Measurements from ENCODE around the gene ADAP1. TPM values are rescaled to one million over a fixed set of nuclear protein-coding genes. Genes with fewer than 3 reads are reported as not detected.
"Not testable (repeated sequence)": the region's sequence is repeated elsewhere in the genome, so short reads cannot be mapped to it uniquely, and the experiment has no call there.

Gene ADAP1
- total RNA-seq, 3 donors from 2014 or later = 7.5 to 15.5 (median 14.0) TPM

DNA sequence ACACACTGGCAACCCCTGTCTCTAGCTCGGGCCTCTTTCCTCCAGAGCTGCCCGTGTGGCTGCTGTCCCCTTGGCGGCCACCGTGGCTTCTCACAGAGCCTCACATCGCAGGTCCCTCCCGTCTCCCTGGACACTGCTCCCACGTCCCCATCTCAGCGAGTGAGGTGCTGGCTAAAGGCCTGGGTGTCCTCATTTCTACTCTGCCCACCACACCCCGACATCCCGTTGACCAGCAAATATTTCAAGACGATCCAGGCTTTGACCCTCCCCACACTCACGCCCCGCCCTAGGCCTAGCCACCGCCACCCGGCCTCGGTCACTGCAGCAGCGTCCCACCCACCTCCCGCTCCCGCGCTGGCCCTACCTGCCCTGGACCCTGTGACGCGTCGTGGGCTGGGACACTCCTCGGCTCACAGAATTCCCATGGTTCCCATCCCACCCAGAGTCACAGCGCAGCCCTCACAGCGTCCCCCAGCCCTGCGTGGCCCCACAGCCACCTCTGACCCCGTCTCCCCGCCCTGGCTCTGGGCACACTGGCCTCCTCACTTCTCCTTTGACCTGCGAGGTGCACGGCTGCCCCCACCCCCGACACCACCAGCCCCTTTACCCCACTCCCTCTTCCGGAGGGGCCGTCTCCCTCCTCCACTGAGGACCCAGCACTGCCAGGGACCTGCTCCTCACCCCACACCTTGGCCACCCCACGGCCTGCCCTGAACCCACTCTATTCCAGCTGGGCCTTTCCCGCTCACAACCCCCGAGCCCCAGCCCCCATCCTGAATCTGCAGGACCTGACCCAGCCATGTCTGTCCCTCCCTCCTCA, 6.9 kb downstream of the ADAP1 start:
- peaks cover 0 to 8% of the 10 kb centered on the region in 2 donors for H3K27me3 ChIP-seq
- TF ChIP-seq CTCF (IDR thresholded peaks at IDR 0.05) (no peak), POLR2A (IDR thresholded peaks at IDR 0.05) (no peak), POLR2AphosphoS5 (IDR thresholded peaks at IDR 0.05) (no peak)
- H3K36me3 ChIP-seq = no peaks in the 10 kb centered on the region
- no peak overlapping the region for H3K27ac ChIP-seq
- DNase-seq (ENCODE audit: low spot score in 2 of 2) = no peak
- intact Hi-C loops (cut with DNase I; ENCODE audit: low total_unique reads) = no loop called here
- H3K4me3 ChIP-seq = no peak overlapping the region
- no peaks in the 10 kb centered on the region for H3K9me3 ChIP-seq
- peaks cover 0 to 4% of the 10 kb centered on the region in 2 donors for H3K4me1 ChIP-seq

DNA sequence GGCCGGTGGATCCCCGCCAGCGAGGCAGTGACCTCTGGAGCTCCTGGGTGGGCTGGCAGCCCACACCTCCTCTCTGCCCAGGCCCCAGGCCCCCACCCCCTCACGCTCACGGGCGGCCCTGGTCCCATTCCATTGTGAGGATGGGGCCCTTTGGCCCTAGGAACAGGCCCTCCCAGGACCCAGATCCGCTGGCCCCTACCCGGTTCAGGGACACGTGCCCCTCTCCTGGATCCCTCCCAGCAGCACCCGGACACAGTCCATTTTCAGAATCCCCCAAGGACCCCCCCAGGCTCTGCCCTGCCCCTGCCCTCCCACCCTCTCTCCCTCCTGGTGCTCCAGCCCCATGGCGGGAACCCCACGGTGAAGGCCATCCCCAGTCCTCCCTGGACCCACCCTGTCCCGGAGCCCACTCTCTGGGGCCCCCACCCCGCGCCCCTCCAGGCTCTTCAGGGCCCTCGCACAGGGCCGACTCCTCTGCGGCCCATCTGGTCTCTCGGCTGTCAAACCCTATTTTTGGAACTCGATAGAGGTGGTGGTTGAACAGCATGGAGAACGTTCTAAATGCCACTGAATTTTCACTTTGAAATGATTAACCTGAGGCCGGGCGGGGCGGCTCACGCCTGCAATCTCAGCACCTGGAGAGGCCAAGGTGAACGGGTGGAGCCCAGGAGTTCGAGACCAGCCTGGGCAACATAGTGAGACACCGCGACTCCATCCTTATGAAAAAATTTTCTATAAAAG, 8.1 kb downstream of the ADAP1 start:
- Histone ChIP-seq H3K27me3 (peaks cover 0 to 5% of the 10 kb centered on the region in 2 donors), H3K4me1 (peaks cover 0 to 4% of the 10 kb centered on the region in 2 donors), H3K36me3 (no peaks in the 10 kb centered on the region), H3K4me3 (peak overlapping the region in 2 of 3 donors; percentile 42 to 57), H3K27ac (peak overlapping the region; percentile 86 to 95), H3K9me3 (no peaks in the 10 kb centered on the region)
- DNase-seq (ENCODE audit: low spot score in 2 of 2) = no peak
- TF ChIP-seq POLR2AphosphoS5 (IDR thresholded peaks at IDR 0.05) (no peak), CTCF (IDR thresholded peaks at IDR 0.05) (no peak), POLR2A (IDR thresholded peaks at IDR 0.05) (no peak)
- intact Hi-C loops (cut with DNase I; ENCODE audit: low total_unique reads) = no loop called here

DNA sequence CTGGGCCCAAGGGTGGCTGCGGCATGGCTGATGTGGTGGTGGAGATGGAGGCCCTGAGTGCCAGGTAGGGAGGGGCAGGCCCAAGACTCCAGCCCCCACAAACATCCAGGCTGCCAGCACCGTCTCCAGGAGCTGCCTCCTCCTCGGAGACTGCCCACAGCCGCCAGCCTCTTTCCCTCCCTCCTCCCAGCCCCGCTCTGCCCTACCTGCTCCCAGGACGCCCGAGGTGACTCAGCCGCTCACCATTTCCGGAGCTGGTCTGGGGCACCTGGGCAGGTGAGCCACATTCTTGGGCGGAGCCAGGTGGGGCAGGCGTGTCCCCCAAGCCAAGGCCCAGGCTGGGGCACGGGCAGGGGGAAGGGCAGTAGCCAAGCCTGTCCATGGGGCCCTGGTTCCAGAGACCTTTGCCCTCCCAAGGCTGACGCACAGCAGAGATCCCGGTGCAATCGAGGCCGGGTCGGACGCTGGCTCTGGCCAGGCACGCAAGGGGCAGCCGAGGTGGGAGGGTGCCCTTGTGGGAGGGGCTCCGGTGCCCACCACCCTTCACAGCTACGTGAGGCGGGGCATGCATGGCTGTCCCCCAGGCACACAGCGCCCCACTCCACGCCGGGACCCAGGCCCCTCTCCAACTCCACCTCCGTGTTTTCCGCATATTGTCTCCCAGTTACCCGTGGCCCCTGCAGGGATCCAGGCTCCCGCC, 8.8 kb downstream of the ADAP1 start:
- H3K4me3 ChIP-seq = peak overlapping the region in 2 of 3 donors; percentile 42 to 57

DNA sequence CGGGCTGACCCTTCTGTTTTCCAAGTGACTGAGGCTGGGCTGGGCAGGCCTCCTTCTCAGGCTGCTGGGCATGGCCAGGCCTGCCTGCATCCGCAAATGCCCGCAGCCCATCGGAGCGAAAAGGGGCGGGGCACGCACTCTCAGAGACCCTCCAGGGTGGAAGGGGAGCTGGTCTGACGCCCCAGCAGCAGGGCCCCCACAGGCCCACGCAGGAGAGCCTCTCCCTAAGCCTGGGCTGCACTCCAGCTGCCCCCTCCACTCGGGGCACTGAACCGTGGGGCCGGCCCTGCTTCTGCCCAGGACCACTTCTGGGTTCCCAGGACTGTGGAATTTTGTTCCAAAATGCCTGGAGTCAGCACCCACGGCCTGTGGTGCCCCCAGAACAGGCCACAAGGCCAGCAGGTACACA, 9.3 kb downstream of the ADAP1 start:
- no peak for TF ChIP-seq POLR2AphosphoS5 (IDR thresholded peaks at IDR 0.05)
- H3K4me1 ChIP-seq = peaks cover 0 to 4% of the 10 kb centered on the region in 2 donors
- no peaks in the 10 kb centered on the region for H3K9me3 ChIP-seq
- H3K4me3 ChIP-seq = peak overlapping the region in 2 of 3 donors; percentile 42 to 57
- no peaks in the 10 kb centered on the region for H3K36me3 ChIP-seq
- DNase-seq (ENCODE audit: low spot score in 2 of 2) = peak in 1 of 2 donors; percentile 38
- intact Hi-C loops (cut with DNase I; ENCODE audit: low total_unique reads) = no loop called here
- peak overlapping the region; percentile 86 to 95 for H3K27ac ChIP-seq
- peaks cover 0 to 5% of the 10 kb centered on the region in 2 donors for H3K27me3 ChIP-seq

More for the DNA sequence above, 8.8 kb downstream of the ADAP1 start:
- H3K36me3 ChIP-seq = no peaks in the 10 kb centered on the region
- DNase-seq (ENCODE audit: low spot score in 2 of 2) = peak; percentile 88 to 95
- peaks cover 0 to 5% of the 10 kb centered on the region in 2 donors for H3K27me3 ChIP-seq
- peak overlapping the region; percentile 86 to 95 for H3K27ac ChIP-seq
- intact Hi-C loops (cut with DNase I; ENCODE audit: low total_unique reads) = no loop called here
- no peaks in the 10 kb centered on the region for H3K9me3 ChIP-seq
- TF ChIP-seq POLR2AphosphoS5 (IDR thresholded peaks at IDR 0.05) = peak in 1 of 3 donors; percentile 34
- TF ChIP-seq POLR2A (IDR thresholded peaks at IDR 0.05) = no peak
- no peak for TF ChIP-seq CTCF (IDR thresholded peaks at IDR 0.05)
- peaks cover 0 to 4% of the 10 kb centered on the region in 2 donors for H3K4me1 ChIP-seq

GRCh38 chr7:944744-945143, 9.7 kb downstream of the ADAP1 start:
- no peak for DNase-seq (ENCODE audit: low spot score in 2 of 2)
- H3K4me3 ChIP-seq = peak overlapping the region in 2 of 3 donors; percentile 42 to 57
- peaks cover 0 to 4% of the 10 kb centered on the region in 2 donors for H3K4me1 ChIP-seq
- H3K9me3 ChIP-seq = no peaks in the 10 kb centered on the region
- TF ChIP-seq POLR2AphosphoS5 (IDR thresholded peaks at IDR 0.05) (no peak), CTCF (IDR thresholded peaks at IDR 0.05) (no peak), POLR2A (IDR thresholded peaks at IDR 0.05) (no peak)
- peak overlapping the region; percentile 86 to 95 for H3K27ac ChIP-seq
- intact Hi-C loops (cut with DNase I; ENCODE audit: low total_unique reads) = no loop called here
- H3K36me3 ChIP-seq = no peaks in the 10 kb centered on the region
- H3K27me3 ChIP-seq = peaks cover 0 to 5% of the 10 kb centered on the region in 2 donors

DNA sequence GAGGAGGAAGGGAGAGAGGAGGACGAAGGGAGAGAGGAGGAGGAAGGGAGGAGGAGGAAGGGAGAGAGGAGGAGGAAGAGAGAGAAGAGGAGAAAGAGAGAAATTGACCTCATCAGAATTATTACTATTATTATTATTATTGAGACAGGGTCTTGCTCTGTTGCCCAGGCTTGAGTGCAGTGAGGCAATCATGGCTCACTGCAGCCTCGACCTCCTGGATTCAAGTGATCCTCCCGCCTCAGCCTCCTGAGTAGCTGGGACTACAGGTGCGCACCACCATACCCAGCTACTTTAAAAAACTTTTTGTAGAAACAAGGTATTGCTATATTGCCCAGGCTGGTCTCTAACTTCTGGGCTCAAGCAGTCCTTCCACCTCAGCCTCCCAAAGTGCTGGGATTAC, 10.7 kb downstream of the ADAP1 start:
- H3K4me1 ChIP-seq; intact Hi-C loops (cut with DNase I; ENCODE audit: low total_unique reads); H3K27me3 ChIP-seq; H3K27ac ChIP-seq; H3K4me3 ChIP-seq; DNase-seq (ENCODE audit: low spot score in 2 of 2); H3K9me3 ChIP-seq; H3K36me3 ChIP-seq: not testable (repeated sequence)
